ENCODE results near the gene EML6. TPM values are rescaled to one million over a fixed set of nuclear protein-coding genes. Genes with fewer than 3 reads are reported as not detected.

The EML6 gene
- total and polyA plus RNA-seq, 2 of the 13 experiments (the other 11 are each of a cell fraction or from before 2014, with no cell fraction given) = 17.2 to 32.4 TPM

- Histone ChIP-seq H3K4me2 (ENCODE audit: low read depth, low read length) (no peak overlapping the region), H3K79me2 (ENCODE audit: insufficient read depth, low read length) (no peaks in the 10 kb centered on the region), H2AFZ (ENCODE audit: low read length) (no peak overlapping the region), H3K9me3 (ENCODE audit: low read length) (no peaks in the 10 kb centered on the region), H3K36me3 (replicated peaks in 1 of 2; ENCODE audit: control insufficient read depth in 1 of 2, insufficient read depth in 2 of 2, low read length in 2 of 2) (no peaks in the 10 kb centered on the region), H3K4me3 (replicated peaks in 1 of 3; ENCODE audit: insufficient read depth in 1 of 3, low read depth in 2 of 3, low read length in 3 of 3) (no peak overlapping the region), H4K20me1 (ENCODE audit: insufficient read depth, low read length) (no peaks in the 10 kb centered on the region), H3K4me1 (ENCODE audit: insufficient read depth, low read length) (peaks cover 14% of the 10 kb centered on the region), H3K9ac (ENCODE audit: insufficient read depth, low read depth, low read length) (no peak overlapping the region), H3K27ac (ENCODE audit: extremely low read length, insufficient read depth, low read length) (no peak overlapping the region), H3K27me3 (ENCODE audit: control insufficient read depth in 1 of 2, insufficient read depth in 2 of 2, low read length in 2 of 2) (no peaks in the 10 kb centered on the region)
- 86% methylated on average over 14 of the region's 14 CpGs for WGBS (ENCODE audit: low lambda C conversion rate)
- POLR2A ChIA-PET = no interaction called here
- no peak for ATAC-seq
- intact Hi-C loops (cut with micrococcal nuclease; ENCODE audit: unreplicated experiment) = no loop called here
- no peak for TF ChIP-seq STAT5B (CRISPR knock-in tag; IDR thresholded peaks at IDR 0.05)
- peak; percentile 85 for TF ChIP-seq MAFK (conservative IDR thresholded peaks at IDR 0.05 in 1 of 2, IDR thresholded peaks at IDR 0.05 in 1 of 2; ENCODE audit: low read length in 2 of 2)
- TF ChIP-seq PRDM10 (CRISPR knock-in tag; IDR thresholded peaks at IDR 0.05; ENCODE audit: low read depth) = no peak
- TF ChIP-seq SNAPC2 (CRISPR knock-in tag; IDR thresholded peaks at IDR 0.05) = no peak
- TF ChIP-seq ETV6 (CRISPR knock-in tag; conservative IDR thresholded peaks at IDR 0.05) = no peak
- TF ChIP-seq ZNF569 (CRISPR knock-in tag; IDR thresholded peaks at IDR 0.05; ENCODE audit: borderline replicate concordance) = no peak
- no peak for TF ChIP-seq FLYWCH1 (CRISPR knock-in tag; IDR thresholded peaks at IDR 0.05)
- TF ChIP-seq ZNF616 (CRISPR knock-in tag; IDR thresholded peaks at IDR 0.05; ENCODE audit: low read depth) = no peak
- peak; percentile 63 for TF ChIP-seq MAFF (IDR thresholded peaks at IDR 0.05; ENCODE audit: low read depth, low read length)
- TF ChIP-seq WIZ (CRISPR knock-in tag; IDR thresholded peaks at IDR 0.05) = no peak
- CTCF ChIA-PET (ENCODE audit: low intra/inter-chr PET ratio, low total read pairs) = no interaction called here
- FAIRE-seq = no peak
- in situ Hi-C loops (cut with HindIII; ENCODE audit: extremely low pct_ligation_motif_present, low pct_unique_long_range_greater_than_20kb) = no loop called here
- BruUV-seq (replicated peaks) = no TSS peak
- no peak for DNase-seq (ENCODE audit: low spot score)
Observed at GRCh38 chr2:54879598-54880332, 156.3 kb downstream of the EML6 start.
